Hepatic stellate cell (primary cell): Measurements from ENCODE around the gene MMAB.
A peak's percentile ranks its signal among the peaks of the same experiment; 100 is the strongest.

Source experiments
- DNase-seq: peaks from one replicate; pipeline ENCODE4 v3.0.0; 2011; ENCODE audit warnings: low spot score

Gene MMAB

DNA sequence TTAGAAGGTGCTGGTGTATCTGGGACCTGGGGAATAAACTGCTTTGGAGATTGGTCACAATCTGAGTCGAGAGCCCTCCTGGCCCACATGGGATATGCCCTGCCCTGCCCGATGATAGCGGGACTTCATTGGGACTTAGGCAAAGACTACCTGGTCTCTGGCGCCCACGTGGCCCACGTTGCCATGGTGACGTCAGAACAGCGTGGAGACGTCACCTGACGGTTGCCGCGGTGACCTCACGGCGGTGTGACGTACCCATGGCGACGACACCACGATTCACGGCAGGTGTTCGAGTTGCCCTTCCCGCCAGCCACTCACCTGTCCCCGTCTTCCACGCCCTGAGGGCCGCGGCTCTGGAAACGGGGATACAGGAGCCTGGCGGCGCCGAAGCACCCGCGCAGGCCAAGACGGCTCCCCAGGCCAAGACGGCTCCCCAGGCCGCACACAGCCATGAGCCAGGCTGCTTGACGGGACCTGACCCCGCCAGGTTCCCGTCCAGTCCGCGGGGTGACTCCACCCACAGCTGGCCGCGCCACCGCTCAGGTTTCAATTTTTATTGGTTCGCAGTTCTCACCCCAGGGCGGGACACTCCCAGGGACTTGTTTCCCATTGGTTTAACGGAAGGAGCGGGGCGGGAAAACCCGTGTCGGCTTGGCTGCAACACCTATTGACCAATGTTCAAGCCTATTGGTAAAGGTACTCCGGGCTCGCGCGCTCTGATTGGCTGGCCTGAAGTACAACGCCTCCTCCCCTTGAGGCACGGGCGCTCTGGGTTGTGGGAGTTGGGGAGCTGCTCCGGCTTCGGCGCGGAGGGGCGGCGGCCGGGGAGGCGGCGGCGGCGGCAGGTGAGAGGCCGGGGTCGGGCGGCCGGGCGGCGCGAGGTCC lies at the start of gene MMAB, which contains the start of gene MVK:
MMAB (minus strand) TSS at position 476 of the 885 bp plus-strand sequence; CDS start at position 452, 24 bp downstream.
MVK (plus strand) TSS at position 766 of the 885 bp plus-strand sequence. CDS start 1,029 bp downstream, outside the sequence.
- peak; percentile 99 for DNase-seq

DNA sequence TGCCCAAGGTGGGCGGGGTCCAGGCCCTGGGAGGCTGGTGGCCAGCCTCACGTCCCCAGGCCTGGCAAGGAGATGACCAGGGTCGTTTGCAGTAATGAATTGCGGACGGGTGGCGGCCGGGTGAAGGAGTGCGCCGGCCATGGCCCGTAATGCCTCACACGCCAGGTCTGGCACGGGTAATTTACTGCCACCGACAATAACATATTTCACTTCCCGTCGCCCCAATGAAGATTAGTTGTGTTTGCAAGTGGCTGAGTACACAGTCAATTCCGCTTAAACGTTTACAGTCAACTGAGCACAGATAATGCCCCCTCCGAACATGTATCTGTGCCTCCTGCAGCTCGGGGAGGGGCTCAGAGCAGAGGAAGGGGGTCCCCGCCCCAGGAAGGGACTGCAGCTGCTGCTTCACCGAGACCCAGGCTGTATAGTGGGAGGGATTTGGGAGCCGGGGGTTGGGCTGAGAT lies 48.6 kb upstream of the MMAB start:
- DNase-seq, result no peak

GRCh38 chr12:109621211-109621694 lies 47.9 kb upstream of the MMAB start:
- no peak for DNase-seq

DNA sequence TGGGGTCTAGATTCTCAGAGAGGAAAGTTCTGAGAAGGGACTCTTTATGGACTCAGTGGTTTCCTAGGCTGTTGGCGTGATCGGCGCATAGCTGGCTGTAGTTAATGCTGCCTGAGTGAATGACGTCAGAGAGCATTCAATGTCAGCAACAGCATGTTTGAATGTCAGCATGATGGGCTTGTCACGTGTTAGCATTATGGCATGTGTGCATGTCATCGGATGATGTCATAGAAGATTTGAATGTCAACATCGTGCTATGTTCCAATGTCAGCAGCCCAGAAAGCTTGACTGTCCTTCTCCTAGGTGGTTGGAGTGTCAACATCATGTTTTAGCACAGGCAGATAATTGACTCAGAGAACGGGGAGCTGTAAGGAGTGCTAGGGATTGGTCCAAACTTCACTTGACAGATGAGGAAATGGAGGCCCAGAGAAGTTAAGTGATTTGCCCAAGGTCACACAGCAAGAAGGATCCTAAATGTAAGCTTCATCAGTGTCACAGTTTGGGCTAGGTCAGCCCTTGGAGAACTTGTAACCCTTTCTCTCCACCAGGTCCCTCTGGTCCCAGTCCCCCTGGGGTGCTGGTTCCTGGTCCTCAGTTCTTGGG lies 45.8 kb upstream of the MMAB start:
- no peak for DNase-seq

GRCh38 chr12:109618082-109618481 lies 44.8 kb upstream of the MMAB start:
- no peak for DNase-seq

GRCh38 chr12:109617491-109617890 lies 44.2 kb upstream of the MMAB start:
- no peak for DNase-seq

GRCh38 chr12:109615556-109616229 lies 42.4 kb upstream of the MMAB start:
- no peak for DNase-seq

GRCh38 chr12:109613649-109614455 lies 40.5 kb upstream of the MMAB start:
- no peak for DNase-seq

DNA sequence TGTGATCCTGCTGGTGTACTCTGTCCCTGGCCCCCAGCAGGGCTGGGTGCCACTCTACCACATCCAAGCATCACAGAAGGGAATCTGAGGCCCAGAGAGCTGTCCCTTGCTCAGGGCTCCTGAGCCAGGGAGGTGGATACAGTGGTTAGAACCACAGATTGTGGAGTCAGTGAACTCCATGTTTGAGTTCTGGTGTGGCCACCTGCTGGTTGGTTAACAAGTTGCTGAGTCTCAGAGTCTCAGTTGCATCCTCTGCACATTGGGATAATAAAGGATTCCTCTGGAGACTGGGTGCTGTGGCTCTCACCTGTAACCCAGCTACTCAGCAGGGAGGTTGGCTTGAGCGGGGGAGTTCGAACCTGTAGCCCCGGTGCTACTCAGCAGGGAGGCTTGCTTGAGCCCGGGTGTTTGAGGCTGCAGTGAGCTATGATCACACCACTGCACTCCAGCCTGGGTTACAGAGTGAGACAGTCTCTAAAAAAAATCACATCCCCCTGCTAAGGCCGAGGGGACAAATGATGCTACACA lies 39.7 kb upstream of the MMAB start:
- peak; percentile 43 for DNase-seq

GRCh38 chr12:109612003-109612402 lies 38.7 kb upstream of the MMAB start:
- no peak for DNase-seq

- DNase-seq, result no peak
Measured at GRCh38 chr12:109611223-109611622, 37.9 kb upstream of the MMAB start.

GRCh38 chr12:109610523-109610922 lies 37.2 kb upstream of the MMAB start:
- DNase-seq, result no peak

DNA sequence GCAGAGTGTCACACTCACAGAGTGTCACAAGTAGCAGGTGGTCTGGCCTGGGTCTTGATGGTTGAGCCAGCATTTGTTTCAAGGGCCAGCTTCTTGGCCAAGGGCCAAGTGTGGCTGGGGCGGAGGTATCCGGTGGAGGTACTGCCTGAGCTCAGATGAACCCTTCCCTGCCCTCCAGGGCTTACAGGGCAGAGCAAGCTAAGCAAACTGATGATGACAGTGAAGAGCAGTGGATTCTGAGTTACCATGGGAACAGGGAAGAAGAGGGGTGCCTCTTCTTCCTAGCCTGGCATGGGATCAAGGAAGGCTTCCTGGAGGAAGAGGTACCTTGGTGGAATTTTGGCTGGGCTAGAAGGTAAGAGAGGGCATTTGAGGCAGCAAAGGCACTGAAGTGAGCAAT lies 36.0 kb upstream of the MMAB start:
- no peak for DNase-seq

DNA sequence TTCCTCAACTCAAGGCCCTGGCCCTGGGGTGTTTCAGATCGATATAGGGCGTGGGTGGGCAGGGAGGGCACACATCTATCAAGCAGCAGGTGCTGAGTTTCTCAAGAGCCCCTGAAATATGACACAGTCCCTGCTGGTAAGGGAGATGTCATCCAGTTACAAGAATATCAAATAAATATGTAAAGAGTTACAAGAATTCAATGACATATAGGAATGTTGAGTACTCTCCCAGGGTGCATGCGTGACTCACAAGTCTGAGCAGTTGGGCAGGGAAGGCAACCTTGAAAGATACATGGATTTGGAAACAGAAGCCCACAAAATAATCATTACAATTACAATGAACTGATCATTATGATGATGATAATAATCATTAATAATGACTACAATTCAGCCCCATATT lies 35.5 kb upstream of the MMAB start:
- no peak for DNase-seq

DNA sequence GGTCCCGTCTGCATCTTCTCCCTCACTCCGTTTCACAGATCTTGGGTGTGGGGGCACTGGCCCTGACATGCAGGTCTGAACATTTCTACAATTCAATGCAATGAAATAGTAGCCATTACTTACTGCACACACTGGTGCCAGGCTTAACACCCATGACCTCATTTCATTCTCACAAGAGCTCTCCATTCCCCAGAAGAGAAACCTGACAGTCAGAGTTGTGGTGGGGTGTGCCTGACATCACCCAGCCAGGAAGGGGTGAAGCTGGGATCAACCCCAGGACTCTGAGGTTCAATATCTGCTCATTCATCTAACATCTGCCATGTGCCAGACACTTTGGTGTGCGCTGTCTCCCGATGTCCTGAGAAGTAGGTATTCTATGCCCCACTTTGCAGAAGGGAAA lies 35.0 kb upstream of the MMAB start:
- DNase-seq, result no peak

DNA sequence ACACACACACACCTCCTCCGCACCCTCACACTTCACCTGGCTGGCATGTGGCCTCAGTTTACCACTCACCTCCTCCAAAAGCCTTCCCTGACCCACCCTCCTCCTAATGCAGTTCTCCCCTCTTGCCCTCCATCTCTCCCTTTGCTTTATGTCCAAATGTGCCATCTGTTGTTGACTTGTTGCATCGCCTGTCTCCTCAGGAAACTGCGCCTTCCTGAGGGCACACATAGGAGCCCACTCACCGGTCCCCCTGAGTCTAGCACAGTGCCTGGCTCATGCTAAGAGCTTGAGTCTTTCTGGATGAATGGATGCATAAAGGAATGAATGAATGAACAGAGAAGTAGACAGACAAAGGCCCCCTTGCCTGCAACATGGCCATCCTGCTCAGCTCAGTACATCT lies 34.3 kb upstream of the MMAB start:
- DNase-seq, result no peak

GRCh38 chr12:109606320-109607028 lies 33.2 kb upstream of the MMAB start:
- no peak for DNase-seq

DNA sequence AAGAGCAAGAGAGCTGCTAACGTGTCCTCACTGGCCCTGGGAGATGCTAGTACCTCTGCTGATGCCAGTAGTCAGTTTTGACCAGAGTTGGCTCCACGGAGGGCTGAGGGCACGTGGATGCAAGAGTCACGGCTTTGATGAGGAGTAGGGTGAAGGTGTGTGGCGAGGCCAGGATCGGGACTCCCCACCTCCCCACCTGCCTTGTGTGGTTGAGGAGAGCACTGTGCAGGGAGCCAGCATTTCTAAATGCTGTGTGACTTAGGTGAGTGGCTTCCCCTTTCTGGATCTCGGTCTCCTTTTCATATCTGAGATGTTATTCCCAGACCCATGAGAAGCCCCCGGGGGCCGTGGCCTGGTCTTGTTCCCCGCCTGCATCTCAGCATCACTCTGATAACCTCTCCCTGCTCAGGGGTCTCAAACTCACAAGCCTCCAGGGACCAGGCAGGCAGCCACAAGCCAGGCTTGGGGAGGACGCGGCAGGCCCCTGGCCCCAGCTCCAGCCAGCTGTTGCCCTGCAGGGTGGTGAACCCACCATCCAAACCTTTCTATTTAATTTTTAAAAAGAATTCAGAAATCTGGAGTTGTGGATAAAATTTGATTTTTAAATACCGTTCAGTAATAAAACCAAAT lies 32.4 kb upstream of the MMAB start:
- no peak for DNase-seq

DNA sequence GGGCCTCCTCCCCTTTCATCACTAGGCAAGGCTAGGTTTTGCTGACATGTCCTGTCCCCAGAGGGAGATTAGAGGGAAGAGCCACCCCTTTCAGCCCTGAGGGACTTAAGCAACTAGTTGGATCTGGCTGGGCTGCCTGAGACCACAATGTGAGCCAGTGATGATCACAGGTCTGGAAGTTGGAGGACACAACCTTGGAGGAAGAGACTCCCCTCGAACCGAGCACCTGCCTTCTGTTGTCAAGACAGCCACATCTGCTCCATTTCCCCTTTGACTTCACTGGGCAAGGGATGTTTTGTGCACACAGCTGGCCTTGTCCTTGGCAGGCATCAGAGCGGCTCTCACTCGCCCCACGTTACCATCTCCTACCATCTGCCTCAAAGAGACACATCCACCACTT lies 31.7 kb upstream of the MMAB start:
- DNase-seq, result no peak

GRCh38 chr12:109604132-109604585 lies 30.9 kb upstream of the MMAB start:
- no peak for DNase-seq
